Activated naive CD8-positive, alpha-beta T cell treated with anti-CD3 and anti-CD28 coated beads for 36 hours (primary cell): ENCODE measurements around the gene ST3GAL4. TPM values are rescaled to one million over a fixed set of nuclear protein-coding genes. Genes with fewer than 3 reads are reported as not detected.

ENCODE experiments used
- DNase-seq: peaks from one replicate; pipeline ENCODE4 v3.0.0; 2021
- H3K27ac Mint-ChIP-seq: one replicate; pipeline ENCODE4 v1.8.0; 2022; ENCODE audit warnings: mild to moderate bottlenecking, moderate library complexity, mixed read lengths
- H3K27me3 Mint-ChIP-seq: one replicate; pipeline ENCODE4 v1.8.0; 2022; ENCODE audit warnings: mild to moderate bottlenecking, mixed read lengths
- H3K36me3 Mint-ChIP-seq: one replicate; pipeline ENCODE4 v1.8.0; 2021; ENCODE audit warnings: mild to moderate bottlenecking, mixed read lengths
- H3K4me1 Mint-ChIP-seq: one replicate; pipeline ENCODE4 v1.8.0; 2021; ENCODE audit warnings: mixed read lengths
- H3K4me3 Mint-ChIP-seq: one replicate; pipeline ENCODE4 v1.8.0; 2022; ENCODE audit warnings: mild to moderate bottlenecking, moderate library complexity, mixed read lengths
- H3K9me3 Mint-ChIP-seq: one replicate; pipeline ENCODE4 v1.8.0; 2022; ENCODE audit warnings: mixed read lengths
- total RNA-seq, 2 experiments: library from RNA; stranded (reverse); gene quantifications; one replicate each; pipeline ENCODE4 v1.2.3, GENCODE V29; 2021

The ST3GAL4 gene
- total RNA-seq, 2 experiments from 2014 or later = 10.6 to 11.8 TPM

GRCh38 chr11:126452241-126453101, 97.0 kb downstream of the ST3GAL4 start:
- H3K36me3 Mint-ChIP-seq = no peaks in the 10 kb centered on the region
- H3K27me3 Mint-ChIP-seq = no peaks in the 10 kb centered on the region
- H3K4me1 Mint-ChIP-seq = no peaks in the 10 kb centered on the region
- no peak for DNase-seq
- no peak overlapping the region for H3K27ac Mint-ChIP-seq
- peaks cover 10% of the 10 kb centered on the region for H3K9me3 Mint-ChIP-seq
- H3K4me3 Mint-ChIP-seq = no peak overlapping the region

GRCh38 chr11:126456089-126456488, 100.6 kb downstream of the ST3GAL4 start:
- Mint-ChIP-seq H3K4me3 (no peak overlapping the region), H3K4me1 (no peaks in the 10 kb centered on the region), H3K27me3 (no peaks in the 10 kb centered on the region), H3K27ac (no peak overlapping the region), H3K36me3 (no peaks in the 10 kb centered on the region), H3K9me3 (peaks cover 3% of the 10 kb centered on the region)
- no peak for DNase-seq

DNA sequence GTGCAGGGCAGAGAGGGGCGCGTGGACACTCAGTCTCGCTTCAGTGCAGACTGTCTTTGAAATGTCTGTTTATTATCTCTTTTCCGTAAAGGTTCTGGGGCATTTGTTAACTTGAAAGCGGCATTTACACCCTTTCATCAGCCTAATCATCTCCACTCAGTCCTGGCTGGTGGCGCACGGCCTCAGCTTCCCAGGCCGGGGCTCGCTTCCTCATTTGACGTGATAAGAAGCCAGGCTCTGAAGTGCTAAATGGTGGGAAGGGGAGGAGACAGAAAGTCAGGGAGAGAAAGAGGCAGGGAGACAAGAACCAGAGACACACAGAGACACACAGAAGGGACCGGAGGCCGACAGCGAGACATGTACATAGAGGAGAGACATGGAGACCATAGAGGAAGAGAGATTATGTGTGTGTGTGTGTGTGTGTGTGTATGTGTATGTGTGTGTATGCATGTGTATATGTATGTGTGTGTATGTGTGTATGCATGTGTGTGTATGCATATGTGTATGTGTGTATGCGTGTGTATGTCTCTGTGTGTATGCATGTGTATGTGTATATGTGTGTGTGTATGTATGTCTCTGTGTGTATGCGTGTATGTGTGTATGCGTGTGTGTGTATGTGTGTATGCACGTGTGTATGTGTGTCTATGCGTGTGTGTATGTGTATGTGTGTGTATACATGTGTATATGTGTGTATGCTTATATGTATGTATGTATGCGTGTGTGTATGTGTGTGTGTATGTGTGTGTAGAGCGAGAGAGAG, 101.5 kb downstream of the ST3GAL4 start:
- Mint-ChIP-seq H3K4me1 (no peaks in the 10 kb centered on the region), H3K27ac (no peak overlapping the region), H3K4me3 (no peak overlapping the region), H3K36me3 (no peaks in the 10 kb centered on the region), H3K9me3 (no peaks in the 10 kb centered on the region), H3K27me3 (no peaks in the 10 kb centered on the region)
- no peak for DNase-seq

DNA sequence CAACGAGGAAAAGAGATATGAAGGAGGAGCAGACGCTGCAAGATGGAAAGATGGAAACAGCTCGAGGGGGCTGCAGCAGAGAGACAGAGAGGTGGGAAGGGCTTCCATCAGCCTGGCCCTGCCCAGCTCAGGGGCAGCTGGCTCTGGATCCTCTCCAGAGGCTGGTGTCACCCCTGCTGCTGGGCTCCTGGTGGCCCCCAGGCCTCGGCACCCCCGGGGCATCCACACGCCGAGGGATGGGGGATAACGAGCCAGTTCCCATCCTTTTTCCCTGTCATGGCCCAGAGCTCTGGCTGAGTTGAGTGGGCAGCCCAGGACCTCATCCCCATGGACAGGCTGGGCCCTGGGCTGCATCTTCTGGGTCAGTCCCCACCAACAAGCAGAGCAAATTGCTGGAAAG, 102.3 kb downstream of the ST3GAL4 start:
- no peaks in the 10 kb centered on the region for H3K27me3 Mint-ChIP-seq
- H3K9me3 Mint-ChIP-seq = no peaks in the 10 kb centered on the region
- no peaks in the 10 kb centered on the region for H3K4me1 Mint-ChIP-seq
- H3K36me3 Mint-ChIP-seq = no peaks in the 10 kb centered on the region
- DNase-seq = no peak
- H3K27ac Mint-ChIP-seq = no peak overlapping the region
- no peak overlapping the region for H3K4me3 Mint-ChIP-seq

DNA sequence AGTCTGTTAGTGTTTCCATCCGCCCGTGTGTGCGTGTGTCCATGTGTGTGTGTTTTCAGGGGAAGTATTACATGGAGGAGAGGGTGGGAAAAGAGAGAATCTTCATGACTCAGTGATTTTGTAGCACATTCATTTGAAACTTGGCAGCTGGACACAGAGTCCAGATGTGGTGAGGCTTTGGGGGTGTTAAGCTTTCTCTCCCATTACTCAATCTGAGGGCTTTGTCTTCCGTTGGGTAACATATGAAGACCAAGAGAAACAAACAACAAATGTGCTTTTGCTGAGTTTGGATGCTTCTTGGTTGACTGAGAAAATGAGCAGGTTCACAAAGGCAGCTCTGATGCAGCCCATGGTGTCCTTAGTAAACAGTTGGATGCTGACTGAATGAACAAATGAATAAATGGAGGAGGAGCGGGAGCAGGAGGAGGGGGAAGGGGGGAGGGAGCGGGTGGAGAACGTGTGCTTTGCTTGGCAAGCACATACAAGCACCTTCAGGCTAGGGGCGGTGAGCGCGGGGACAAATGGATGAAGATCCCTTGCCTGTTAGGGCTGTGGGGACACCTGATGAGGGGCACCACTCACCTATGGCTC, 104.3 kb downstream of the ST3GAL4 start:
- Mint-ChIP-seq H3K9me3 (no peaks in the 10 kb centered on the region), H3K36me3 (no peaks in the 10 kb centered on the region), H3K27me3 (peaks cover 3% of the 10 kb centered on the region), H3K4me1 (no peaks in the 10 kb centered on the region), H3K27ac (no peak overlapping the region), H3K4me3 (no peak overlapping the region)
- no peak for DNase-seq

DNA sequence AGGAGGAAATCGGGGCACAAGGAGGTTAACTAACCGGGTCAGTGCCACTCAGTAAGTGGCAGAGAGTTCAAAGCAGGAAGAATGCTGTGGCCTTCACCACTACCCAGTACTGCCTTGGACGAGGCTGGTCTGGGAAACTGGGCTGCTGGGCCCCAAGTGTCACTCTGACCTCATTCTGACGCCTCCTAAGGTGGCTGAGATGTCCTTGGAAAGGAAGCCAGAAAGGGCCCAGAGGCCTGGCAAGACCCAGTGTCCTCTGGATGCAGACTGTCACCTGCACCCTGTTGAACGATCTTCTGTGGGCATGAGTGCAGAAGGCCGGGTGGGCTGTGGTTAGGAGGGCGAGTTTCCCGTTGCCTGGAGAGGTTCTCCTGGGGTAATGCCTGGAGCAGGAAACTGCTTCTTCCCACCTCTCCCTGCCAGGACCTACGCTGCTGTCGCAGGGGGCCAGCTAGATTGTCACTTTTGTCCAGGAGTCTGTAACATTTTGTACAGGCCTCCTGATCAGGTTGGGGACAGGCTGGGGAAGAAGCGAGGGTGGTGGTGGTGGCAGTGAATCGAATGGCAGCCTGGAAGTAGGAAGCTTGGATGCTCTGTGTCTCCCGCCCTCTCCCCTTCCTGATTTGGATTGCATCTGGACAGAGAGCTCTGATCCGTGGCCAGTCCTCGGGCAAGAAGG, 105.1 kb downstream of the ST3GAL4 start:
- Mint-ChIP-seq H3K4me1 (peaks cover 4% of the 10 kb centered on the region), H3K4me3 (no peak overlapping the region), H3K36me3 (no peaks in the 10 kb centered on the region), H3K27ac (no peak overlapping the region), H3K9me3 (no peaks in the 10 kb centered on the region), H3K27me3 (peaks cover 3% of the 10 kb centered on the region)
- no peak for DNase-seq

DNA sequence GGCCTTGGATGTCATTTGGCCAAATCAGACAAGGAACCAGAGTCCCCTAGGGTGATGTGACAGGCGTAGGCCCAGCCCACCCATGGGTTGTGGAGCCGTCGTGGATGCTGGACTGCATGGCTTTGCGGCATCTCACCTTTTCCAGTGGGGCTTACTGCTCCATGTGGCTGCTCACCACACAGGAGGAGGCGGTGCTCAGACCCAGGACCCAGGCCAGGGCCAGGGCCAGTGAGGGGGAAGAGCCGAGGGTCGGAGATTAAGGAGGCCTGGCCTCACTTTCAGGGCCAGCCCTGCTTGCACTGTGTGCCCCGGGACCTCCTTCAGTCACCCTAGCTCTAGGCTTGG, 105.6 kb downstream of the ST3GAL4 start:
- no peak overlapping the region for H3K27ac Mint-ChIP-seq
- H3K9me3 Mint-ChIP-seq = no peaks in the 10 kb centered on the region
- H3K4me1 Mint-ChIP-seq = peaks cover 9% of the 10 kb centered on the region
- peaks cover 3% of the 10 kb centered on the region for H3K27me3 Mint-ChIP-seq
- H3K36me3 Mint-ChIP-seq = no peaks in the 10 kb centered on the region
- H3K4me3 Mint-ChIP-seq = no peak overlapping the region
- no peak for DNase-seq

GRCh38 chr11:126461996-126462395, 106.5 kb downstream of the ST3GAL4 start:
- Mint-ChIP-seq H3K4me3 (no peak overlapping the region), H3K9me3 (no peaks in the 10 kb centered on the region), H3K4me1 (peaks cover 14% of the 10 kb centered on the region), H3K27ac (no peak overlapping the region), H3K36me3 (no peaks in the 10 kb centered on the region), H3K27me3 (peaks cover 3% of the 10 kb centered on the region)
- no peak for DNase-seq

- DNase-seq = no peak
- Mint-ChIP-seq H3K9me3 (no peaks in the 10 kb centered on the region), H3K27ac (no peak overlapping the region), H3K4me1 (peaks cover 14% of the 10 kb centered on the region), H3K4me3 (no peak overlapping the region), H3K36me3 (no peaks in the 10 kb centered on the region), H3K27me3 (peaks cover 3% of the 10 kb centered on the region)
Observed at GRCh38 chr11:126462422-126462821, 106.9 kb downstream of the ST3GAL4 start.

Other genes with a start within 250 kb of the ST3GAL4 start
- 10 to 100 TPM; 49.0 to 52.8 TPM for gene RPUSD4, start 144.0 kb upstream of the ST3GAL4 start, total RNA-seq
- gene FAM118B, start 143.9 kb upstream of the ST3GAL4 start, total RNA-seq = 10 to 100 TPM; 16.0 to 16.7 TPM
- gene SRPRA, start 86.8 kb upstream of the ST3GAL4 start, total RNA-seq = 100 to 1,000 TPM; 153 to 158 TPM
- 10 to 100 TPM; 43.8 to 44.5 TPM for gene FOXRED1, start 86.5 kb upstream of the ST3GAL4 start, total RNA-seq
- 1 to 10 TPM; 4.7 to 5.2 TPM for gene TIRAP, start 72.6 kb upstream of the ST3GAL4 start, total RNA-seq
- 10 to 100 TPM; 29.1 to 29.3 TPM for gene DCPS, start 51.6 kb upstream of the ST3GAL4 start, total RNA-seq